Endothelial cell of umbilical vein (primary cell): ENCODE results near the gene ZFYVE28. TPM values are rescaled to one million over a fixed set of nuclear protein-coding genes. Genes with fewer than 3 reads are reported as not detected.
A peak's percentile ranks its signal among the peaks of the same experiment; 100 is the strongest.

Source experiments
- BruUV-seq: library from RNA; stranded (reverse); fragments of 400-500 nt; replicated peaks from 2 replicates; lab custom pipeline; 2021; lab: Mats Ljungman, UMichigan
- CTCF ChIA-PET: fragments of 300-600, 350-600 bp; sonication (Branson Sonifier 250); formaldehyde crosslinking; loops from one replicate; lab custom pipeline; 2021; ENCODE audit warnings: antibody characterized with exemption, inconsistent platforms; lab: Charles Lee
- POLR2A ChIA-PET: fragments of 300-600, 350-600 bp; sonication (Branson Sonifier 250); formaldehyde crosslinking; loops from one replicate; lab custom pipeline; 2021; ENCODE audit warnings: antibody characterized with exemption, inconsistent platforms; lab: Charles Lee
- DNase-seq: peaks from one replicate; pipeline ENCODE4 v3.0.0-alpha.2; 2011; ENCODE audit warnings: low read depth, low spot score
- FAIRE-seq: peaks from 2 replicates; lab custom pipeline; 2011; peaks lifted over from hg19 to GRCh38; lab: Jason Lieb, UNC
- H2AFZ ChIP-seq: 2 replicates; pipeline ENCODE4 v1.6.0; 2012; ENCODE audit warnings: low read depth, low read length, control low read depth, inconsistent platforms
- H3K27ac ChIP-seq: 2 replicates; pipeline ENCODE4 v1.5.1; 2011; ENCODE audit warnings: low read depth, mild to moderate bottlenecking, control low read depth, low read length, moderate library complexity; ENCODE audit not compliant: insufficient read depth
- H3K27me3 ChIP-seq, 2 experiments: 2 replicates each; pipeline versions ENCODE4 v1.6.0 to v1.6.1; 2011; ENCODE audit warnings: low read length in 2 of 2, mixed read lengths in 1 of 2; ENCODE audit not compliant: control insufficient read depth in 2 of 2, insufficient read depth in 2 of 2
- H3K36me3 ChIP-seq, 2 experiments: 2 replicates in 1 of 2; 3 replicates in 1 of 2; pipeline ENCODE4 v1.5.1; 2011; ENCODE audit warnings: low read length in 2 of 2, mild to moderate bottlenecking in 1 of 2, moderate library complexity in 1 of 2; ENCODE audit not compliant: control insufficient read depth in 2 of 2, insufficient read depth in 2 of 2; ENCODE audit errors: extremely low read depth in 1 of 2
- H3K4me1 ChIP-seq: 3 replicates; pipeline ENCODE4 v1.5.1; 2011; ENCODE audit warnings: mild to moderate bottlenecking, low read length; ENCODE audit not compliant: control insufficient read depth, insufficient read depth; ENCODE audit errors: extremely low read depth
- H3K4me2 ChIP-seq: 2 replicates; pipeline ENCODE4 v1.6.1; 2011; ENCODE audit warnings: low read length, control low read depth, mixed read lengths; ENCODE audit not compliant: insufficient read depth
- H3K4me3 ChIP-seq, 3 experiments: fragments of 200-600 bp in 1 of 3; sonication (generic), shearing (Covaris generic) in 1 of 3; replicated peaks in 1 of 3; 2 replicates each; pipeline ENCODE4 v1.5.1; 2011 to 2016; ENCODE audit warnings: control low read depth in 3 of 3, low read length in 3 of 3, mild to moderate bottlenecking in 2 of 3, inconsistent platforms in 1 of 3, low read depth in 1 of 3, moderate library complexity in 1 of 3; ENCODE audit not compliant: insufficient read depth in 1 of 3
- H3K79me2 ChIP-seq: 2 replicates; pipeline ENCODE4 v1.6.0; 2012; ENCODE audit warnings: low read length, inconsistent platforms; ENCODE audit not compliant: control insufficient read depth, insufficient read depth
- H3K9ac ChIP-seq: replicated peaks from 2 replicates; pipeline ENCODE3; 2011; ENCODE audit warnings: low read length, control low read depth; ENCODE audit not compliant: insufficient read depth; ENCODE audit errors: extremely low read depth
- H3K9me1 ChIP-seq: replicated peaks from 3 replicates; pipeline ENCODE4 v1.6.0; 2011; ENCODE audit warnings: mild to moderate bottlenecking, low read length; ENCODE audit not compliant: control insufficient read depth, insufficient read depth; ENCODE audit errors: extremely low read depth
- H3K9me3 ChIP-seq: replicated peaks from 2 replicates; pipeline ENCODE4 v1.5.1; 2012; ENCODE audit warnings: low read length, inconsistent platforms; ENCODE audit not compliant: control insufficient read depth, insufficient read depth
- H4K20me1 ChIP-seq: replicated peaks from 2 replicates; pipeline ENCODE3; 2011; ENCODE audit warnings: mild to moderate bottlenecking, low read length; ENCODE audit not compliant: control insufficient read depth, insufficient read depth; ENCODE audit errors: extremely low read depth
- EZH2 ChIP-seq: IDR thresholded peaks from 2 replicates; pipeline ENCODE4 v1.6.1; 2012; ENCODE audit warnings: borderline replicate concordance, low read depth, mild to moderate bottlenecking, moderate library complexity, low read length, inconsistent platforms; ENCODE audit not compliant: severe bottlenecking
- FOS ChIP-seq: IDR thresholded peaks from 2 replicates; pipeline ENCODE4 v1.6.1; 2011; ENCODE audit warnings: mild to moderate bottlenecking, low read length, moderate library complexity, borderline replicate concordance; ENCODE audit not compliant: insufficient read depth
- GATA2 ChIP-seq: IDR thresholded peaks from 2 replicates; pipeline ENCODE4 v1.7.0; 2011; ENCODE audit warnings: low read depth, mild to moderate bottlenecking, moderate library complexity, mixed read lengths, low read length; ENCODE audit not compliant: insufficient read length, insufficient read depth
- JUN ChIP-seq: IDR thresholded peaks from 2 replicates; pipeline ENCODE4 v1.6.1; 2011; ENCODE audit warnings: borderline replicate concordance, low read depth; ENCODE audit not compliant: insufficient read length, insufficient read depth
- MAX ChIP-seq: IDR thresholded peaks from 2 replicates; pipeline ENCODE4 v1.6.1; 2011; ENCODE audit not compliant: insufficient read depth, insufficient read length
- POLR2A ChIP-seq: IDR thresholded peaks from 2 replicates; pipeline ENCODE4 v1.6.1; 2012; ENCODE audit warnings: low read depth, mild to moderate bottlenecking, control low read depth, low read length
- POLR2AphosphoS5 ChIP-seq: IDR thresholded peaks from 2 replicates; pipeline ENCODE4 v1.6.1; 2012; ENCODE audit warnings: low read depth, mild to moderate bottlenecking, control low read depth, low read length, moderate library complexity; ENCODE audit not compliant: insufficient read depth
- dilution Hi-C: fragments of 300-500 bp; cut with MboI; formaldehyde crosslinking; loops from one replicate; pipeline ENCODE4 v1.15.0; 2019; ENCODE audit warnings: low sequenced_read_pairs; ENCODE audit not compliant: extremely low pct_ligation_motif_present
- intact Hi-C: fragments of 100-400 bp; cut with micrococcal nuclease; formaldehyde crosslinking; loops from one replicate; pipeline ENCODE4 v1.10.0; 2022
- polyA plus RNA-seq, 4 experiments: library from polyadenylated mRNA; depleted of rRNA in 3 of 4; stranded (reverse) in 3 of 4; unstranded in 1 of 4; fragments of >200 nt; gene quantifications; 2 replicates each; pipeline versions ENCODE4 v1.2.1 to v1.2.3, GENCODE V29; 2011 to 2012; ENCODE audit warnings: missing spikeins in 1 of 4
- total RNA-seq: library from RNA; stranded (reverse); gene quantifications from 2 replicates; pipeline ENCODE4 v1.2.3, GENCODE V29; 2021

The ZFYVE28 gene
- total and polyA plus RNA-seq, 2 donors (not counting 3 experiments of a cell fraction or from before 2014, with no cell fraction given), result 5.8 to 7.1 TPM

GRCh38 chr4:2363951-2364653 lies 54.3 kb downstream of the ZFYVE28 start:
- dilution Hi-C loops (no loop called here), intact Hi-C loops (no loop called here)
- DNase-seq (no peak), FAIRE-seq (no peak)
- POLR2A ChIA-PET, result no interaction called here
- Histone ChIP-seq H3K4me2 (no peak overlapping the region), H3K4me1 (no peaks in the 10 kb centered on the region), H3K27me3 (no peaks in the 10 kb centered on the region), H3K79me2 (no peaks in the 10 kb centered on the region), H3K9me3 (no peaks in the 10 kb centered on the region), H2AFZ (peak overlapping the region; percentile 83), H3K27ac (no peak overlapping the region), H3K9me1 (no peaks in the 10 kb centered on the region), H3K9ac (no peak overlapping the region), H4K20me1 (no peaks in the 10 kb centered on the region), H3K36me3 (no peaks in the 10 kb centered on the region), H3K4me3 (peak overlapping the region in 1 of 3 experiments; percentile 39)
- no TSS peak for BruUV-seq
- CTCF ChIA-PET, result interaction anchor here (1.2 kb wide), 1 partner anchor 28 kb away, joined by 4 read pairs; no protein-coding TSS in a partner anchor
- no peak for TF ChIP-seq POLR2A

DNA sequence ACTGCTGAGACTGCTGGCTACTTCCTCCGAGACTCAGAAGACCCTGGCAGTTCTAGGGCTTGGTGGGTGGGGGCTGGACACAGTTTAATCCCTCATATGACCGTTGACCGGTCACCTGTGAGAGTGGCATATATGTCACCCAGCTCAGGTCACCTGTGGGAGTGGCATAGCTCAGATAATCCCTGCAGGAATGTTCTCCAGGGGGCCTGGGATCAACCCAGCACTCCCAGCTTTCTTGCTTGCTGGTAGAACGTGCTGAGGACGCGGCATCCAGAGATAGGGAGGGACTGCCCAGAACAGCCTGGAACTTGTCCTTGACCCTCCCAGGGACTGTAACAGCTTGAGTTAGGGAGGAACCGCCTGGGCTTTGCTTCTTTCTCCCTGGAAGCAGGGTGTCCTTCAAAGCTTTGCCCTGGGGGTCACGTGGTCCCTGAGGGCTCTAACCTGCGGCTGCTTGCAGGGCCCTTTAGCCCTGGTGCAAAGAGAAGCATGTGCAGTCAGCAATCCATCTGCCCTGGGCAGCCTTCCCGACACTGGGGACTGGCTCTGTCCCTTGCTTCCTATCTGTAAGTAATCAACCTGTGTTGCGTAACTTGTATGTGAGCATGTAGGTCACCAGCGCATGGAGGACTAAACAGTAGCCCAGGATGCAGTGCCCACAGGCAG lies 55.3 kb downstream of the ZFYVE28 start:
- Histone ChIP-seq H3K9me3 (no peaks in the 10 kb centered on the region), H2AFZ (no peak overlapping the region), H4K20me1 (no peaks in the 10 kb centered on the region), H3K4me3 (no peak overlapping the region), H3K27me3 (no peaks in the 10 kb centered on the region), H3K79me2 (no peaks in the 10 kb centered on the region), H3K4me1 (no peaks in the 10 kb centered on the region), H3K4me2 (no peak overlapping the region), H3K9me1 (no peaks in the 10 kb centered on the region), H3K36me3 (no peaks in the 10 kb centered on the region), H3K9ac (no peak overlapping the region), H3K27ac (no peak overlapping the region)
- ChIA-PET POLR2A (no interaction called here), CTCF (interaction anchor here (1.2 kb wide), 1 partner anchor 27 kb away, joined by 4 read pairs; no protein-coding TSS in a partner anchor)
- BruUV-seq, result no TSS peak
- DNase-seq (no peak), FAIRE-seq (no peak)
- intact Hi-C loops (no loop called here), dilution Hi-C loops (no loop called here)
- no peak for TF ChIP-seq EZH2
- no peak for TF ChIP-seq JUN
- TF ChIP-seq POLR2A, result no peak
- no peak for TF ChIP-seq GATA2
- no peak for TF ChIP-seq MAX
- TF ChIP-seq POLR2AphosphoS5, result no peak
- TF ChIP-seq FOS, result no peak
